DND-41 (cell line): ENCODE data around the gene KIF5A.

Experiments
- ATAC-seq: fragments of 200-7000 bp; cut with Tn5 transposase; 3 replicates; pipeline ENCODE4 v1.9.1; 2021; ENCODE audit warnings: low read depth; ENCODE audit not compliant: insufficient read depth
- DNase-seq: peaks from one replicate; pipeline ENCODE4 v3.0.0-alpha.2; 2020
- H2AFZ ChIP-seq: 2 replicates; pipeline ENCODE4 v1.6.0; 2012; ENCODE audit warnings: low read depth, low read length
- H3K27ac ChIP-seq: 2 replicates; pipeline ENCODE4 v1.5.1; 2012; ENCODE audit warnings: low read length, inconsistent platforms
- H3K27me3 ChIP-seq: fragments of 200-600 bp; sonication (generic); 2 replicates; pipeline ENCODE4 v1.6.0; 2012; ENCODE audit warnings: low read length, mild to moderate bottlenecking, inconsistent platforms; ENCODE audit not compliant: insufficient read depth, poor library complexity
- H3K36me3 ChIP-seq: 2 replicates; pipeline ENCODE4 v1.5.1; 2012; ENCODE audit warnings: low read length, inconsistent platforms; ENCODE audit not compliant: insufficient read depth
- H3K4me1 ChIP-seq: 2 replicates; pipeline ENCODE4 v1.5.1; 2012; ENCODE audit warnings: mild to moderate bottlenecking, low read length; ENCODE audit not compliant: insufficient read depth
- H3K4me2 ChIP-seq: 2 replicates; pipeline ENCODE4 v1.6.0; 2012; ENCODE audit warnings: mild to moderate bottlenecking, moderate library complexity, low read length, inconsistent platforms; ENCODE audit not compliant: insufficient read depth
- H3K4me3 ChIP-seq, 2 experiments: fragments of 200-600 bp in 1 of 2; shearing (Covaris generic) in 1 of 2; 2 replicates each; pipeline ENCODE4 v1.5.1; 2012 to 2016; ENCODE audit warnings: inconsistent platforms in 2 of 2, low read length in 2 of 2, mild to moderate bottlenecking in 2 of 2, low read depth in 1 of 2, moderate library complexity in 1 of 2
- H3K79me2 ChIP-seq: 2 replicates; pipeline ENCODE4 v1.6.0; 2012; ENCODE audit warnings: low read length, inconsistent platforms; ENCODE audit not compliant: insufficient read depth
- H3K9ac ChIP-seq: 2 replicates; pipeline ENCODE4 v1.6.0; 2012; ENCODE audit warnings: low read depth, mild to moderate bottlenecking, inconsistent platforms, low read length, moderate library complexity
- H3K9me3 ChIP-seq: 2 replicates; pipeline ENCODE4 v1.5.1; 2012; ENCODE audit warnings: low read length, moderate library complexity, mild to moderate bottlenecking, inconsistent platforms; ENCODE audit not compliant: insufficient read depth, severe bottlenecking
- H4K20me1 ChIP-seq: 2 replicates; pipeline ENCODE4 v1.6.0; 2012; ENCODE audit warnings: low read length; ENCODE audit not compliant: insufficient read depth
- EZH2 ChIP-seq: IDR thresholded peaks from 3 replicates; pipeline ENCODE4 v1.6.1; 2012; ENCODE audit warnings: borderline replicate concordance, low read depth, mild to moderate bottlenecking, moderate library complexity, low read length, inconsistent platforms; ENCODE audit not compliant: severe bottlenecking
- TF ChIP-seq, protein P1 (sequence below): IDR thresholded peaks from 2 replicates; pipeline ENCODE4 v1.5.1; 2012; ENCODE audit warnings: borderline replicate concordance, low read length, moderate library complexity, mild to moderate bottlenecking; ENCODE audit not compliant: poor library complexity, severe bottlenecking; ENCODE audit errors: extremely low read depth

The KIF5A gene

GRCh38 chr12:57571926-57572762, 22.3 kb downstream of the KIF5A start:
- Histone ChIP-seq H3K9me3 (no peaks in the 10 kb centered on the region), H3K79me2 (no peaks in the 10 kb centered on the region), H3K4me1 (no peaks in the 10 kb centered on the region), H3K27ac (no peak overlapping the region), H4K20me1 (no peaks in the 10 kb centered on the region), H3K27me3 (peaks cover 6% of the 10 kb centered on the region), H3K4me3 (no peak overlapping the region), H3K9ac (no peak overlapping the region), H3K4me2 (no peak overlapping the region), H3K36me3 (no peaks in the 10 kb centered on the region), H2AFZ (no peak overlapping the region)
- TF ChIP-seq, protein P1, sequence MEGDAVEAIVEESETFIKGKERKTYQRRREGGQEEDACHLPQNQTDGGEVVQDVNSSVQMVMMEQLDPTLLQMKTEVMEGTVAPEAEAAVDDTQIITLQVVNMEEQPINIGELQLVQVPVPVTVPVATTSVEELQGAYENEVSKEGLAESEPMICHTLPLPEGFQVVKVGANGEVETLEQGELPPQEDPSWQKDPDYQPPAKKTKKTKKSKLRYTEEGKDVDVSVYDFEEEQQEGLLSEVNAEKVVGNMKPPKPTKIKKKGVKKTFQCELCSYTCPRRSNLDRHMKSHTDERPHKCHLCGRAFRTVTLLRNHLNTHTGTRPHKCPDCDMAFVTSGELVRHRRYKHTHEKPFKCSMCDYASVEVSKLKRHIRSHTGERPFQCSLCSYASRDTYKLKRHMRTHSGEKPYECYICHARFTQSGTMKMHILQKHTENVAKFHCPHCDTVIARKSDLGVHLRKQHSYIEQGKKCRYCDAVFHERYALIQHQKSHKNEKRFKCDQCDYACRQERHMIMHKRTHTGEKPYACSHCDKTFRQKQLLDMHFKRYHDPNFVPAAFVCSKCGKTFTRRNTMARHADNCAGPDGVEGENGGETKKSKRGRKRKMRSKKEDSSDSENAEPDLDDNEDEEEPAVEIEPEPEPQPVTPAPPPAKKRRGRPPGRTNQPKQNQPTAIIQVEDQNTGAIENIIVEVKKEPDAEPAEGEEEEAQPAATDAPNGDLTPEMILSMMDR, result no peak
- TF ChIP-seq EZH2, result no peak
- no peak for ATAC-seq
- DNase-seq, result no peak

DNA sequence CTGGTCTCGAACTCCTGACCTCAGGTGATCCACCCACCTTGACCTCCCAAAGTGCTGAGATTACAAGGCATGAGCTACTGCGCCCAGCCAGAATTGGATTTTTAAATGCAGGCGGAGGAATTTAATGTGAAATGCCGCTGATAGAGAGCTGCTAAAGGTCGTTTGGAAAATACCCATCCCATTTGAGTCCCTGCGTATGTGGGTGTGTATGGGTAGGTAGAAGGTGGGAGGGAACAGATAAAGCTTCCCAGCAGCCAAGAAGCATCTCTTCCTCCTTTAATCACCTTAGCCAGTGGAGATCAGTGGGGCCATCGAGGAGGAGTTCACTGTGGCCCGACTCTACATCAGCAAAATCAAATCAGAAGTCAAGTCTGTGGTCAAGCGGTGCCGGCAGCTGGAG, 25.0 kb downstream of the KIF5A start:
- Histone ChIP-seq H3K27me3 (peaks cover 20% of the 10 kb centered on the region), H3K79me2 (no peaks in the 10 kb centered on the region), H4K20me1 (no peaks in the 10 kb centered on the region), H3K4me3 (no peak overlapping the region), H3K9me3 (no peaks in the 10 kb centered on the region), H2AFZ (no peak overlapping the region), H3K36me3 (no peaks in the 10 kb centered on the region), H3K4me1 (no peaks in the 10 kb centered on the region), H3K27ac (no peak overlapping the region), H3K9ac (no peak overlapping the region), H3K4me2 (no peak overlapping the region)
- DNase-seq (no peak), ATAC-seq (no peak)
- no peak for TF ChIP-seq EZH2
- TF ChIP-seq, protein P1, result no peak

DNA sequence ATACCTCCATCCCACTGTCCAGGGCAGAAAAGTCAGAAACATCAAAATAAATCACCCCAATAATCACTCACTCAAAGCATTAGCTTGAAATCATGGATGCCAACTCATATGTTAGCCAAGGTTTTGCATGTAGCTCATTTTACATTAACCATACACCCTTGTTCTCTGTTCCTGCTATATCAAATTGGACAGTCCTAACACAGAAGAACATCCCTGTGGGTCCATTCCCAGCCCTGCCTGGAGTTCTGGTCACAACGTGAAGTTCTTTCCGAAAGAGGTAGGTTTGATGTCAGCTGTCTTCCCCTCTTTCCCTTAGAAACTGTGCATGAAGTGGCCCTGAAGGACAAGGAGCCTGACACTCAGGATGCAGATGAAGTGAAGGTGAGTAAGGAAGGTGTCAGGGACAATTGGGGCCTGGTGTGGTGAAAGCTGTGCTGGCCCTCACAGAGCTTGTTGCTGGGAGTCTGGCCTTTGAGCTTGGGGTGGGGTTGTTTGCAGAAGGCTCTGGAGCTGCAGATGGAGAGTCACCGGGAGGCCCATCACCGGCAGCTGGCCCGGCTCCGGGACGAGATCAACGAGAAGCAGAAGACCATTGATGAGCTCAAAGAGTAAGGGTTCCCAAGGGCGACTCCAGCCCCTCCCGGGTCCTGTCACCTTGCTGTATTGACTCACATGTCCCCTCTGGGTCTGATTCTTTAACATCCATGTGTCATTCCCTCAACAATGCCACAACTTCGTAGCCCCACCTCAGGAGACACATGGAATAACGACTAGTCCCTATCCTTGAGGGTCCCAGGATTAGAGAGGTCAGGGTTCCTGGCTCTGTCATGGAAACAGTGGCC, 26.1 kb downstream of the KIF5A start:
- Histone ChIP-seq H3K27me3 (peaks cover 20% of the 10 kb centered on the region), H4K20me1 (no peaks in the 10 kb centered on the region), H3K27ac (no peak overlapping the region), H2AFZ (no peak overlapping the region), H3K4me2 (no peak overlapping the region), H3K9me3 (no peaks in the 10 kb centered on the region), H3K9ac (no peak overlapping the region), H3K4me1 (no peaks in the 10 kb centered on the region), H3K79me2 (no peaks in the 10 kb centered on the region), H3K4me3 (no peak overlapping the region), H3K36me3 (no peaks in the 10 kb centered on the region)
- TF ChIP-seq EZH2, result no peak
- TF ChIP-seq, protein P1, result no peak
- ATAC-seq (no peak), DNase-seq (no peak)
